A549 (cell line): ENCODE results near the gene PSMB5. TPM values are rescaled to one million over a fixed set of nuclear protein-coding genes. Genes with fewer than 3 reads are reported as not detected.

Source experiments
- ATAC-seq, 2 experiments: fragments of 200-7000 bp in 1 of 2; fragments of >200 bp in 1 of 2; cut with Nextera tagmentation in 1 of 2; cut with Tn5 transposase in 1 of 2; 3 replicates each; pipeline versions ENCODE4 v1.8.0 to v1.9.1; 2018 to 2020; ENCODE audit warnings: mild to moderate bottlenecking in 1 of 2, moderate library complexity in 1 of 2
- CTCF ChIA-PET: fragments of 300-600 bp; sonication (Branson Sonifier 250); formaldehyde crosslinking; extraction: SDS; loops from one replicate; lab custom pipeline; 2021; ENCODE audit warnings: antibody characterized with exemption, inconsistent platforms; lab: Yijun Ruan, JAX
- POLR2A ChIA-PET: fragments of 350-600 bp; formaldehyde crosslinking; extraction: SDS; loops from one replicate; lab custom pipeline; 2021; ENCODE audit warnings: antibody characterized with exemption, inconsistent platforms; lab: Yijun Ruan, JAX
- DNase-seq, 2 experiments: peaks; one replicate each; pipeline versions ENCODE4 v3.0.0 to v3.0.0-alpha.2; 2011 to 2016; ENCODE audit warnings: low read depth in 1 of 2, low spot score in 1 of 2
- FAIRE-seq: peaks from 2 replicates; lab custom pipeline; 2011; peaks lifted over from hg19 to GRCh38; lab: Jason Lieb, UNC
- H3K27ac ChIP-seq, 2 experiments: fragments of >200 bp; sonication (Bioruptor Twin); formaldehyde crosslinking; 3 replicates each; pipeline ENCODE4 v1.5.1; 2016 to 2017
- H3K4me1 ChIP-seq: fragments of >200 bp; sonication (Bioruptor Twin); formaldehyde crosslinking; 3 replicates; pipeline ENCODE4 v1.6.1; 2016
- H3K4me2 ChIP-seq: fragments of >200 bp; sonication (Bioruptor Twin); formaldehyde crosslinking; 3 replicates; pipeline ENCODE4 v1.6.1; 2016
- H3K4me3 ChIP-seq: fragments of >200 bp; sonication (Bioruptor Twin); formaldehyde crosslinking; 3 replicates; pipeline ENCODE4 v1.5.1; 2016
- H3K9me3 ChIP-seq: fragments of >200 bp; sonication (Bioruptor Twin); formaldehyde crosslinking; 3 replicates; pipeline ENCODE4 v1.6.1; 2016
- BCL3 ChIP-seq: fragments of >200 bp; sonication (Bioruptor Twin); formaldehyde crosslinking; IDR thresholded peaks from 3 replicates; pipeline ENCODE4 v1.6.1; 2016
- BHLHE40 ChIP-seq: IDR thresholded peaks from 2 replicates; pipeline ENCODE4 v1.6.1; 2012; ENCODE audit warnings: low read depth, low read length, inconsistent platforms
- CHD4 ChIP-seq: fragments of 200-600 bp; sonication (generic); IDR thresholded peaks from 2 replicates; pipeline ENCODE4 v1.6.1; 2016; ENCODE audit warnings: antibody characterized with exemption, mild to moderate bottlenecking, borderline replicate concordance
- E2F6 ChIP-seq: IDR thresholded peaks from 2 replicates; pipeline ENCODE4 v1.6.1; 2012; ENCODE audit warnings: low read depth, borderline replicate concordance
- EHF ChIP-seq: fragments of 250-450 bp; sonication (Bioruptor Pico); IDR thresholded peaks from 2 replicates; pipeline ENCODE4 v1.5.0; 2020; ENCODE audit warnings: mild to moderate bottlenecking
- EHMT2 ChIP-seq: fragments of 200-600 bp; sonication (generic); IDR thresholded peaks from 2 replicates; pipeline ENCODE4 v1.6.1; 2016; ENCODE audit warnings: antibody characterized with exemption, low read depth, mild to moderate bottlenecking, moderate library complexity
- ESRRA ChIP-seq: fragments of 150-350 bp; IDR thresholded peaks from 2 replicates; pipeline ENCODE4 v1.6.1; 2014; ENCODE audit warnings: mild to moderate bottlenecking, low read length, borderline replicate concordance
- FOXS1 ChIP-seq: fragments of 250-450 bp; sonication (Bioruptor Pico); IDR thresholded peaks from 2 replicates; pipeline ENCODE4 v1.5.0; 2020; ENCODE audit warnings: mild to moderate bottlenecking, moderate library complexity
- HDAC2 ChIP-seq: fragments of 200-600 bp; sonication (generic); IDR thresholded peaks from 2 replicates; pipeline ENCODE4 v1.6.1; 2016
- HMGXB4 ChIP-seq: fragments of 250-450 bp; sonication (Bioruptor Pico); IDR thresholded peaks from 2 replicates; pipeline ENCODE4 v1.5.0; 2021; ENCODE audit warnings: mild to moderate bottlenecking, moderate library complexity, borderline replicate concordance
- HOXA7 ChIP-seq: fragments of 250-450 bp; sonication (Bioruptor Pico); IDR thresholded peaks from 2 replicates; pipeline ENCODE4 v1.5.0; 2020; ENCODE audit warnings: mild to moderate bottlenecking, moderate library complexity
- HOXB5 ChIP-seq: fragments of 250-450 bp; sonication (Bioruptor Pico); IDR thresholded peaks from 2 replicates; pipeline ENCODE4 v1.5.0; 2020; ENCODE audit warnings: mild to moderate bottlenecking, moderate library complexity
- JUN ChIP-seq, 2 experiments: fragments of >200 bp; sonication (Bioruptor Twin); formaldehyde crosslinking; IDR thresholded peaks; 2 replicates in 1 of 2; 3 replicates in 1 of 2; pipeline ENCODE4 v1.6.1; 2016 to 2017
- KDM1A ChIP-seq: fragments of 200-600 bp; sonication (generic); IDR thresholded peaks from 2 replicates; pipeline ENCODE4 v1.6.1; 2016; ENCODE audit warnings: low read depth, mild to moderate bottlenecking
- MYC ChIP-seq: IDR thresholded peaks from 2 replicates; pipeline ENCODE4 v1.6.1; 2012; ENCODE audit warnings: mild to moderate bottlenecking, inconsistent platforms, low read length, improper control_type of control experiment, borderline replicate concordance
- NFE2L2 ChIP-seq: fragments of 150-350 bp; conservative IDR thresholded peaks from 2 replicates; pipeline ENCODE4 v1.6.1; 2014; ENCODE audit warnings: low read length
- PHF8 ChIP-seq: fragments of 200-600 bp; sonication (generic); IDR thresholded peaks from 2 replicates; pipeline ENCODE4 v1.6.1; 2016; ENCODE audit warnings: low read depth, mild to moderate bottlenecking, antibody characterized with exemption, moderate library complexity, borderline replicate concordance
- RCOR1 ChIP-seq: fragments of 150-350 bp; IDR thresholded peaks from 2 replicates; pipeline ENCODE4 v1.6.1; 2014; ENCODE audit warnings: antibody characterized with exemption, low read length, low read depth
- RFX5 ChIP-seq: fragments of 450-650 bp; IDR thresholded peaks from 2 replicates; pipeline ENCODE4 v1.7.1; 2014; ENCODE audit warnings: antibody characterized with exemption, mild to moderate bottlenecking, moderate library complexity
- ZC3H11A ChIP-seq: fragments of 450-650 bp; IDR thresholded peaks from 2 replicates; pipeline ENCODE4 v1.6.1; 2014; ENCODE audit warnings: antibody characterized with exemption, mild to moderate bottlenecking
- ZFP36 ChIP-seq: fragments of 450-650 bp; IDR thresholded peaks from 2 replicates; pipeline ENCODE4 v1.6.1; 2014; ENCODE audit warnings: borderline replicate concordance; ENCODE audit not compliant: partially characterized antibody
- ZNF302 ChIP-seq: fragments of 250-450 bp; sonication (Bioruptor Pico); IDR thresholded peaks from 2 replicates; pipeline ENCODE4 v1.9.0; 2021; ENCODE audit warnings: inconsistent platforms, mild to moderate bottlenecking, moderate library complexity
- WGBS: methylation state at CpG from one replicate; pipeline ENCODE4 v1.1.6; 2017; ENCODE audit errors: missing lambda C conversion rate; 5-methylcytosine and 5-hydroxymethylcytosine counted together
- polyA plus RNA-seq, 4 experiments: library from polyadenylated mRNA; depleted of rRNA in 3 of 4; stranded (reverse); fragments of >200 nt; fragmentation: RNase III in 1 of 4; extraction: RNeasy Plus Mini Kit Qiagen cat#74134 plus additional on column Dnase treatment in 1 of 4; gene quantifications; 2 replicates in 3 of 4; 3 replicates in 1 of 4; pipeline ENCODE4 v1.2.3, GENCODE V29; 2011 to 2017
- TF ChIP-seq, protein P1 (sequence below): fragments of 200-600 bp; sonication (generic); IDR thresholded peaks from 2 replicates; pipeline ENCODE4 v1.6.1; 2016; ENCODE audit warnings: antibody characterized with exemption, mild to moderate bottlenecking, moderate library complexity

The PSMB5 gene
- polyA plus RNA-seq, 2 of the 4 experiments (the other 2 are of a cell fraction) = 283 to 365 TPM

GRCh38 chr14:22984959-22985658 lies 49.6 kb downstream of the PSMB5 start:
- ChIA-PET CTCF (interaction anchor here (0.5 to 34.0 kb wide), 20 partner anchors 9 to 429 kb away, joined by 3 to 1206 read pairs (median 20); partner anchors contain the start of genes CDH24, HAUS4, PRMT5 and PSMB11), POLR2A (interaction anchor here (1.6 kb wide), 1 partner anchor 12 kb away, joined by 9 read pairs; no protein-coding TSS in a partner anchor)
- Histone ChIP-seq H3K4me2 (no peak overlapping the region), H3K4me1 (peaks cover 7% of the 10 kb centered on the region; the same call in 1 of the 3 replicates), H3K4me3 (no peak overlapping the region), H3K9me3 (no peaks in the 10 kb centered on the region), H3K27ac (no peak overlapping the region)
- DNase-seq = no peak
- no peak for TF ChIP-seq E2F6
- TF ChIP-seq HDAC2 = no peak
- no peak for TF ChIP-seq EHMT2
- TF ChIP-seq, protein P1, sequence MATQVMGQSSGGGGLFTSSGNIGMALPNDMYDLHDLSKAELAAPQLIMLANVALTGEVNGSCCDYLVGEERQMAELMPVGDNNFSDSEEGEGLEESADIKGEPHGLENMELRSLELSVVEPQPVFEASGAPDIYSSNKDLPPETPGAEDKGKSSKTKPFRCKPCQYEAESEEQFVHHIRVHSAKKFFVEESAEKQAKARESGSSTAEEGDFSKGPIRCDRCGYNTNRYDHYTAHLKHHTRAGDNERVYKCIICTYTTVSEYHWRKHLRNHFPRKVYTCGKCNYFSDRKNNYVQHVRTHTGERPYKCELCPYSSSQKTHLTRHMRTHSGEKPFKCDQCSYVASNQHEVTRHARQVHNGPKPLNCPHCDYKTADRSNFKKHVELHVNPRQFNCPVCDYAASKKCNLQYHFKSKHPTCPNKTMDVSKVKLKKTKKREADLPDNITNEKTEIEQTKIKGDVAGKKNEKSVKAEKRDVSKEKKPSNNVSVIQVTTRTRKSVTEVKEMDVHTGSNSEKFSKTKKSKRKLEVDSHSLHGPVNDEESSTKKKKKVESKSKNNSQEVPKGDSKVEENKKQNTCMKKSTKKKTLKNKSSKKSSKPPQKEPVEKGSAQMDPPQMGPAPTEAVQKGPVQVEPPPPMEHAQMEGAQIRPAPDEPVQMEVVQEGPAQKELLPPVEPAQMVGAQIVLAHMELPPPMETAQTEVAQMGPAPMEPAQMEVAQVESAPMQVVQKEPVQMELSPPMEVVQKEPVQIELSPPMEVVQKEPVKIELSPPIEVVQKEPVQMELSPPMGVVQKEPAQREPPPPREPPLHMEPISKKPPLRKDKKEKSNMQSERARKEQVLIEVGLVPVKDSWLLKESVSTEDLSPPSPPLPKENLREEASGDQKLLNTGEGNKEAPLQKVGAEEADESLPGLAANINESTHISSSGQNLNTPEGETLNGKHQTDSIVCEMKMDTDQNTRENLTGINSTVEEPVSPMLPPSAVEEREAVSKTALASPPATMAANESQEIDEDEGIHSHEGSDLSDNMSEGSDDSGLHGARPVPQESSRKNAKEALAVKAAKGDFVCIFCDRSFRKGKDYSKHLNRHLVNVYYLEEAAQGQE = no peak
- TF ChIP-seq HOXB5 (CRISPR knock-in tag) = no peak
- TF ChIP-seq PHF8 = no peak
- TF ChIP-seq HMGXB4 (CRISPR knock-in tag) = no peak
- no peak for TF ChIP-seq HOXA7 (CRISPR knock-in tag)
- TF ChIP-seq FOXS1 = no peak
- 93% methylated on average over 6 of the region's 6 CpGs for WGBS
- no peak for FAIRE-seq
- ATAC-seq = no peak

DNA sequence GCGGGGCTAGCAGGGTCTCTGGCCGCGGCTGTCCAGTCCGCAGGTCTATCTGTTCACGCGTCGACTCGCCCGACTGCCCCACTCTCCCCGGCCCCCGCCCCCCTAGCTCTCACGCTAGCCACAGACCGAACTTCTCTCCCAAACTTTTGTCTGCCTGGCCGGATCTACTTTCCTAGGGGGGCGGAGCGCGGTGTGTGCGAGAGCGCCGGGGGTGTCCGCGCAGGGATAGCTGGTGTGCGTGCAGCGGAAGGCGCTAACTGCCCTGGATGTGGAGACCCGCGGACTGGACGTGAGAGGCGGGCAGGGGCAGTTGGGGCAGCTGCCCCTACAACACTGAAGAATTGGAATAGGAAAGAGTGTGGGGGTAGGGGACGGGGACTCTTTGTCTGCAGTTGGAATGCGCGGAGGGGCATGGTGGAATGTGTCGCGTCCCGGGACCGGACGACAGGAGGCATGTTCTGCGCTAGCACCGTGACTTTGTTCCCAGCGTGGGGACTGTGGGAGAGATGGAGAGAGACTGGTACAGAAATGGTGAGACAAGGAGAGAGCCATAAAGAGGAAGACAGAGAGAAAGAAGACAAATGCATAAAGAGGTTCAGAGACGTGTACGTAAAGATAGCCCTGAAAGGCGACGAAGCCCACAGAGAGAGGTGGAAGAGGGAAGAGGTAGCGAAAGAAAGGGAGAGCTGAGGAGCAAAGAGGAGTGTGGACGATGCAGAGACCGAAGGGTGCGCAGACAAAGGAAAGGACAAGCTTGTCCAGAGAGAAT lies 52.0 kb downstream of the PSMB5 start, which contains the start of gene AJUBA:
Gene AJUBA, minus strand, starts transcription at position 75 of the 769 bp plus-strand sequence. CDS start 285 bp downstream, outside the sequence.
- ChIA-PET CTCF (interaction anchor here (0.6 to 34.0 kb wide), 24 partner anchors 11 to 1517 kb away, joined by 3 to 1206 read pairs (median 4); partner anchors contain the start of genes CDH24, HAUS4, PRMT5 and PSMB11), POLR2A (interaction anchor here (0.6 to 2.3 kb wide), 14 partner anchors 10 to 160 kb away, joined by 3 to 33 read pairs (median 4); partner anchors contain the start of genes HAUS4, PRMT5 and RBM23)
- peak within 1 kb of the TSS; percentile 98 to 100 for H3K27ac ChIP-seq
- DNase-seq (peak; percentile 95), FAIRE-seq (no peak), ATAC-seq (peak; percentile 40 to 66)
- peaks cover 26% of the 10 kb centered on the region for H3K4me1 ChIP-seq
- H3K9me3 ChIP-seq = no peaks in the 10 kb centered on the region
- H3K4me2 ChIP-seq = peak within 1 kb of the TSS; percentile 96
- WGBS = 1% methylated on average over 39 of the region's 48 CpGs
- H3K4me3 ChIP-seq = peak within 1 kb of the TSS; percentile 89
- TF ChIP-seq BCL3 (peak; percentile 83), MYC (no peak), ESRRA (no peak), HOXA7 (CRISPR knock-in tag) (no peak), ZNF302 (no peak), ZFP36 (no peak), KDM1A (no peak), CHD4 (no peak), BHLHE40 (no peak), RFX5 (no peak), PHF8 (no peak), EHMT2 (no peak), ZC3H11A (no peak), HMGXB4 (CRISPR knock-in tag) (peak; percentile 97), EHF (no peak), JUN (IDR thresholded peaks at IDR 0.05) (peak; percentile 76 to 80; a peak in 4 of 5 replicates), RCOR1 (no peak), NFE2L2 (no peak)
